Activated B cell treated with CpG ODN at 0.5 μM for 24 hours (primary cell): Measurements from ENCODE around the gene GIT2. TPM values are rescaled to one million over a fixed set of nuclear protein-coding genes. Genes with fewer than 3 reads are reported as not detected.

ENCODE experiments used
- ATAC-seq: fragments of 200-7000 bp; cut with Tn5 transposase; one replicate; pipeline ENCODE4 v1.10.0; 2021; ENCODE audit warnings: low read depth, mild to moderate bottlenecking, moderate library complexity
- CTCF ChIA-PET: fragments of 350-600 bp; sonication (Branson Sonifier 250); formaldehyde crosslinking; loops from one replicate; lab custom pipeline; 2021; ENCODE audit warnings: antibody characterized with exemption; lab: Charles Lee
- POLR2A ChIA-PET: fragments of 350-600 bp; sonication (Branson Sonifier 250); formaldehyde crosslinking; loops from one replicate; lab custom pipeline; 2021; ENCODE audit warnings: antibody characterized with exemption; lab: Charles Lee
- DNase-seq: peaks from one replicate; pipeline ENCODE4 v3.0.0; 2022
- H3K27ac Mint-ChIP-seq: one replicate; pipeline ENCODE4 v1.8.0; 2020; ENCODE audit warnings: mixed read lengths
- H3K27me3 Mint-ChIP-seq: one replicate; pipeline ENCODE4 v1.8.0; 2021; ENCODE audit warnings: mixed read lengths
- H3K36me3 Mint-ChIP-seq: one replicate; pipeline ENCODE4 v1.8.0; 2021; ENCODE audit warnings: low read depth, mixed read lengths
- H3K4me1 Mint-ChIP-seq: one replicate; pipeline ENCODE4 v1.8.0; 2021; ENCODE audit warnings: mixed read lengths
- H3K4me3 Mint-ChIP-seq: one replicate; pipeline ENCODE4 v1.8.0; 2020; ENCODE audit warnings: mild to moderate bottlenecking, mixed read lengths
- H3K9me3 Mint-ChIP-seq: one replicate; pipeline ENCODE4 v1.8.0; 2020; ENCODE audit warnings: mixed read lengths
- CTCF ChIP-seq: fragments of 200-600 bp; IDR thresholded peaks from one replicate; pipeline ENCODE4 v1.8.0; 2022; ENCODE audit warnings: antibody characterized with exemption, mild to moderate bottlenecking
- intact Hi-C: fragments of 100-400 bp; cut with micrococcal nuclease; formaldehyde crosslinking; loops from one replicate; pipeline ENCODE4 v1.15.1; 2024
- total RNA-seq: library from RNA; stranded (reverse); gene quantifications from 2 replicates; pipeline ENCODE4 v1.2.3, GENCODE V29; 2022

Gene GIT2
- total RNA-seq, 1 donor from 2014 or later, result 107 TPM

- TF ChIP-seq CTCF, result no peak
- intact Hi-C loops, result no loop called here
- Mint-ChIP-seq H3K4me3 (no peak overlapping the region), H3K27ac (no peak overlapping the region), H3K36me3 (peaks cover 84% of the 10 kb centered on the region), H3K4me1 (no peaks in the 10 kb centered on the region), H3K9me3 (no peaks in the 10 kb centered on the region), H3K27me3 (no peaks in the 10 kb centered on the region)
- POLR2A ChIA-PET, result no interaction called here
- DNase-seq, result no peak
- CTCF ChIA-PET, result no interaction called here
- no peak for ATAC-seq
Measured at GRCh38 chr12:109910969-109911348, 85.2 kb downstream of the GIT2 start.

GRCh38 chr12:109910254-109910968 lies 85.8 kb downstream of the GIT2 start:
- H3K4me1 Mint-ChIP-seq, result no peaks in the 10 kb centered on the region
- no peaks in the 10 kb centered on the region for H3K9me3 Mint-ChIP-seq
- ChIA-PET POLR2A (no interaction called here), CTCF (no interaction called here)
- TF ChIP-seq CTCF, result no peak
- intact Hi-C loops, result no loop called here
- DNase-seq, result no peak
- H3K27ac Mint-ChIP-seq, result no peak overlapping the region
- ATAC-seq, result no peak
- H3K27me3 Mint-ChIP-seq, result no peaks in the 10 kb centered on the region
- H3K36me3 Mint-ChIP-seq, result peaks cover 85% of the 10 kb centered on the region
- no peak overlapping the region for H3K4me3 Mint-ChIP-seq

- POLR2A ChIA-PET, result no interaction called here
- H3K4me1 Mint-ChIP-seq, result peaks cover 17% of the 10 kb centered on the region
- H3K9me3 Mint-ChIP-seq, result no peaks in the 10 kb centered on the region
- H3K4me3 Mint-ChIP-seq, result no peak overlapping the region
- intact Hi-C loops, result no loop called here
- TF ChIP-seq CTCF, result no peak
- ATAC-seq, result no peak
- no peak for DNase-seq
- CTCF ChIA-PET, result no interaction called here
- peaks cover 66% of the 10 kb centered on the region for H3K36me3 Mint-ChIP-seq
- H3K27ac Mint-ChIP-seq, result no peak overlapping the region
- no peaks in the 10 kb centered on the region for H3K27me3 Mint-ChIP-seq
Measured at GRCh38 chr12:109905301-109905700, 90.9 kb downstream of the GIT2 start.

GRCh38 chr12:109902891-109903418 lies 93.2 kb downstream of the GIT2 start:
- H3K27me3 Mint-ChIP-seq, result no peaks in the 10 kb centered on the region
- H3K4me1 Mint-ChIP-seq, result peaks cover 29% of the 10 kb centered on the region
- H3K36me3 Mint-ChIP-seq, result peaks cover 49% of the 10 kb centered on the region
- ChIA-PET CTCF (interaction anchor here (1.5 kb wide), 1 partner anchor 11 kb away, joined by 4 read pairs; no protein-coding TSS in a partner anchor), POLR2A (no interaction called here)
- intact Hi-C loops, result loop anchor here (5.0 kb wide), 1 partner anchor 191 kb away; the partner anchor contains the start of gene FAM222A
- H3K9me3 Mint-ChIP-seq, result no peaks in the 10 kb centered on the region
- no peak for TF ChIP-seq CTCF
- no peak overlapping the region for H3K27ac Mint-ChIP-seq
- DNase-seq (no peak), ATAC-seq (no peak)
- no peak overlapping the region for H3K4me3 Mint-ChIP-seq
